Upper lobe of left lung (tissue), 4 donors: ENCODE results near the gene HIF1A.

Source experiments
- EP300 ChIP-seq, 4 donors: sonication (generic); formaldehyde crosslinking; IDR thresholded peaks; one replicate each; pipeline ENCODE4 v1.5.1; 2017; ENCODE audit warnings: antibody characterized with exemption in 4 of 4, control low read depth in 2 of 4
- POLR2A ChIP-seq, 4 donors: fragments of 450-650 bp; IDR thresholded peaks; one replicate each; pipeline ENCODE4 v1.5.1; 2016 to 2017; ENCODE audit warnings: antibody characterized with exemption in 4 of 4, mild to moderate bottlenecking in 2 of 4
- POLR2AphosphoS5 ChIP-seq, 2 donors: sonication (generic); formaldehyde crosslinking; IDR thresholded peaks; one replicate each; pipeline ENCODE4 v1.5.1; 2017; ENCODE audit warnings: antibody characterized with exemption in 2 of 2
- TF ChIP-seq, protein P1 (sequence below), 6 experiments: fragments of 450-650 bp in 4 of 6; fragments of 200-600 bp in 2 of 6; sonication (generic) in 2 of 6; IDR thresholded peaks; one replicate each; pipeline ENCODE4 v1.5.1; 2016 to 2019; ENCODE audit warnings: antibody characterized with exemption in 6 of 6

DNA sequence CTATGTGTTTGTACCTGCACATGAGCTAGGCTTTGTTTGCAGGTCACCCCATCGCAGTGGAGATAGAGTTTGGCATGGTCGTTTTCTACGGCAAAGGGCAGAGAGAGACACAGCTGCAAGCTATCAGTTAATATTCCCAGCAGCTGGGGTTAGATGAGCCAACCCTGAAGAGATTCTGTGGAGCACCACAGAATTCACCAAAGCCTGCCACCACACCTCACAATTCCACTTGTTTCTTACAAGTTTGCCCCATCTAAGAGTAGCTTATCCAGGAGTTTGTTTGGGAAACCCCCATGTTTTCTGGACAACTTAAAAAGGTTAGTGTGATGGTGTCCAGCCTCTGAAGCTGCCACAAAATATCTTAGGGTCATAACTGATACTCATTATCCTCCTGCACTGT is 20.0 kb upstream of the HIF1A start:
- TF ChIP-seq POLR2AphosphoS5 (IDR thresholded peaks at IDR 0.05) (no peak), EP300 (IDR thresholded peaks at IDR 0.05) (no peak), POLR2A (IDR thresholded peaks at IDR 0.05) (no peak)
- TF ChIP-seq, protein P1, sequence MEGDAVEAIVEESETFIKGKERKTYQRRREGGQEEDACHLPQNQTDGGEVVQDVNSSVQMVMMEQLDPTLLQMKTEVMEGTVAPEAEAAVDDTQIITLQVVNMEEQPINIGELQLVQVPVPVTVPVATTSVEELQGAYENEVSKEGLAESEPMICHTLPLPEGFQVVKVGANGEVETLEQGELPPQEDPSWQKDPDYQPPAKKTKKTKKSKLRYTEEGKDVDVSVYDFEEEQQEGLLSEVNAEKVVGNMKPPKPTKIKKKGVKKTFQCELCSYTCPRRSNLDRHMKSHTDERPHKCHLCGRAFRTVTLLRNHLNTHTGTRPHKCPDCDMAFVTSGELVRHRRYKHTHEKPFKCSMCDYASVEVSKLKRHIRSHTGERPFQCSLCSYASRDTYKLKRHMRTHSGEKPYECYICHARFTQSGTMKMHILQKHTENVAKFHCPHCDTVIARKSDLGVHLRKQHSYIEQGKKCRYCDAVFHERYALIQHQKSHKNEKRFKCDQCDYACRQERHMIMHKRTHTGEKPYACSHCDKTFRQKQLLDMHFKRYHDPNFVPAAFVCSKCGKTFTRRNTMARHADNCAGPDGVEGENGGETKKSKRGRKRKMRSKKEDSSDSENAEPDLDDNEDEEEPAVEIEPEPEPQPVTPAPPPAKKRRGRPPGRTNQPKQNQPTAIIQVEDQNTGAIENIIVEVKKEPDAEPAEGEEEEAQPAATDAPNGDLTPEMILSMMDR (IDR thresholded peaks at IDR 0.05) = no peak
